Astrocyte (in vitro differentiated cells and primary cell): ENCODE data around the gene PPP2R2D. TPM values are rescaled to one million over a fixed set of nuclear protein-coding genes. Genes with fewer than 3 reads are reported as not detected.
"Not testable (repeated sequence)": the region's sequence is repeated elsewhere in the genome, so short reads cannot be mapped to it uniquely, and the experiment has no call there.

Experiments used
- DNase-seq: peaks from one replicate; pipeline ENCODE4 v3.0.0-alpha.2; 2010; ENCODE audit warnings: low read depth
- FAIRE-seq: peaks from 2 replicates; lab custom pipeline; 2011; peaks lifted over from hg19 to GRCh38; lab: Jason Lieb, UNC
- H2AFZ ChIP-seq: 2 replicates; pipeline ENCODE4 v1.6.0; 2012; ENCODE audit warnings: low read depth, low read length, inconsistent platforms
- H3K27ac ChIP-seq: 2 replicates; pipeline ENCODE4 v1.5.1; 2011; ENCODE audit warnings: low read depth, low read length, inconsistent platforms
- H3K27me3 ChIP-seq: 2 replicates; pipeline ENCODE4 v1.6.0; 2011; ENCODE audit warnings: low read length, inconsistent platforms; ENCODE audit not compliant: insufficient read depth
- H3K36me3 ChIP-seq: 2 replicates; pipeline ENCODE4 v1.5.1; 2011; ENCODE audit warnings: low read length, inconsistent platforms; ENCODE audit not compliant: insufficient read depth
- H3K4me1 ChIP-seq: 2 replicates; pipeline ENCODE4 v1.5.1; 2011; ENCODE audit warnings: low read length, inconsistent platforms; ENCODE audit not compliant: insufficient read depth
- H3K4me2 ChIP-seq: 2 replicates; pipeline ENCODE4 v1.6.0; 2012; ENCODE audit warnings: low read length, inconsistent platforms
- H3K4me3 ChIP-seq: 2 replicates; pipeline ENCODE4 v1.5.1; 2011; ENCODE audit warnings: low read depth, mild to moderate bottlenecking, low read length, inconsistent platforms; ENCODE audit not compliant: insufficient read depth
- H3K79me2 ChIP-seq: 2 replicates; pipeline ENCODE4 v1.6.0; 2012; ENCODE audit warnings: mild to moderate bottlenecking, low read length, inconsistent platforms; ENCODE audit not compliant: insufficient read depth
- H3K9ac ChIP-seq: 2 replicates; pipeline ENCODE4 v1.6.0; 2012; ENCODE audit warnings: mild to moderate bottlenecking, low read length, inconsistent platforms
- H3K9me3 ChIP-seq: 2 replicates; pipeline ENCODE4 v1.5.1; 2012; ENCODE audit warnings: low read depth, mild to moderate bottlenecking, low read length, inconsistent platforms; ENCODE audit not compliant: insufficient read depth
- H4K20me1 ChIP-seq: 2 replicates; pipeline ENCODE4 v1.6.0; 2012; ENCODE audit warnings: low read length, inconsistent platforms; ENCODE audit not compliant: insufficient read depth
- H3K27ac Mint-ChIP-seq: one replicate; pipeline ENCODE4 v1.8.0; 2021; ENCODE audit warnings: mild to moderate bottlenecking, mixed read lengths; ENCODE audit not compliant: unreplicated experiment
- H3K27me3 Mint-ChIP-seq: one replicate; pipeline ENCODE4 v1.8.0; 2021; ENCODE audit warnings: low read depth, mixed read lengths; ENCODE audit not compliant: unreplicated experiment
- H3K36me3 Mint-ChIP-seq: one replicate; pipeline ENCODE4 v1.8.0; 2021; ENCODE audit warnings: low read depth, mixed read lengths; ENCODE audit not compliant: unreplicated experiment
- H3K4me1 Mint-ChIP-seq: one replicate; pipeline ENCODE4 v1.8.0; 2021; ENCODE audit warnings: low read depth, mixed read lengths; ENCODE audit not compliant: unreplicated experiment
- H3K4me3 Mint-ChIP-seq: one replicate; pipeline ENCODE4 v1.8.0; 2021; ENCODE audit warnings: mild to moderate bottlenecking, moderate library complexity, mixed read lengths; ENCODE audit not compliant: unreplicated experiment
- H3K9me3 Mint-ChIP-seq: one replicate; pipeline ENCODE4 v1.8.0; 2021; ENCODE audit warnings: mild to moderate bottlenecking, mixed read lengths; ENCODE audit not compliant: unreplicated experiment
- EZH2 ChIP-seq: IDR thresholded peaks from 2 replicates; pipeline ENCODE4 v1.6.1; 2012; ENCODE audit warnings: mild to moderate bottlenecking, low read length, inconsistent platforms; ENCODE audit not compliant: insufficient read depth
- total RNA-seq: library from RNA; stranded (reverse); gene quantifications from 2 replicates; pipeline ENCODE4 v1.2.1, GENCODE V29; 2021
- TF ChIP-seq, protein P1 (sequence below): IDR thresholded peaks from 2 replicates; pipeline ENCODE4 v1.5.1; 2011; ENCODE audit warnings: low read depth, mild to moderate bottlenecking, inconsistent platforms, low read length, moderate library complexity; ENCODE audit not compliant: insufficient read depth

The PPP2R2D gene
- total RNA-seq, 1 donor from 2014 or later: 32.5 TPM

DNA sequence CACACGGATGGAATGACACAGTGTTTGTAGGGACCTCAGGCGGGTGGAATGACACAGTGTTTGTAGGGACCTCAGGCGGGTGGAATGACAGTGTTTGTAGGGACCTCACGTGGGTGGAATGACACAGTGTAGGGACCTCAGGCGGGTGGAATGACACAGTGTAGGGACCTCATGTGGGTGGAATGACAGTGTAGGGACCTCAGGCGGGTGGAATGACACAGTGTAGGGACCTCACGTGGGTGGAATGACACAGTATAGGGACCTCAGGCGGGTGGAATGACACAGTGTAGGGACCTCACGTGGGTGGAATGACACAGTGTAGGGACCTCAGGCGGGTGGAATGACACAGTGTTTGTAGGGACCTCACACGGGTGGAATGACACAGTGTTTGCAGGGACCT is 16.7 kb downstream of the PPP2R2D start:
- not testable (repeated sequence) for H3K27ac ChIP-seq, FAIRE-seq, H3K4me1 ChIP-seq, H2AFZ ChIP-seq, H3K27me3 ChIP-seq, H3K4me3 Mint-ChIP-seq, H3K36me3 ChIP-seq, H3K9me3 ChIP-seq, H3K4me2 ChIP-seq, H3K27me3 Mint-ChIP-seq, DNase-seq, H3K9me3 Mint-ChIP-seq, H3K4me3 ChIP-seq, H3K36me3 Mint-ChIP-seq, H3K27ac Mint-ChIP-seq, H3K9ac ChIP-seq
- Histone ChIP-seq H4K20me1 (peaks cover 78% of the 10 kb centered on the region), H3K79me2 (peaks cover 92% of the 10 kb centered on the region)
- H3K4me1 Mint-ChIP-seq: peaks cover 15% of the 10 kb centered on the region

DNA sequence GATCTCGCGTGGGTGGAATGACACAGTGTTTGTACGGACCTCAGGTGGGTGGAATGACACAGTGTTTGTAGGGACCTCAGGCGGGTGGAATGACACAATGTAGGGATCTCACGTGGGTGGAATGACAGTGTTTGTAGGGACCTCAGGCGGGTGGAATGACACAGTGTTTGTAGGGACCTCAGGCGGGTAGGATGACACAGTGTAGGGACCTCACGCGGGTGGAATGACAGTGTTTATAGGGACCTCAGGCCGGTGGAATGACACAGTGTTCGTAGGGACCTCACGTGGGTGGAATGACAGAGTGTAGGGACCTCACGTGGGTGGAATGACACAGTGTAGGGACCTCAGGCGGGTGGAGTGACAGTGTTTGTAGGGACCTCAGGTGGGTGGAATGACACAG is 18.7 kb downstream of the PPP2R2D start:
- not testable (repeated sequence) for H3K9ac ChIP-seq, H3K27ac ChIP-seq, H3K4me3 Mint-ChIP-seq, H3K9me3 Mint-ChIP-seq, H3K9me3 ChIP-seq, H3K4me2 ChIP-seq, H3K27me3 ChIP-seq, DNase-seq, H3K4me3 ChIP-seq, H3K4me1 ChIP-seq, H3K27ac Mint-ChIP-seq, H3K27me3 Mint-ChIP-seq, FAIRE-seq, H3K36me3 ChIP-seq, H3K36me3 Mint-ChIP-seq, H2AFZ ChIP-seq
- peaks cover 93% of the 10 kb centered on the region for H3K79me2 ChIP-seq
- H3K4me1 Mint-ChIP-seq: peaks cover 11% of the 10 kb centered on the region
- H4K20me1 ChIP-seq: peaks cover 75% of the 10 kb centered on the region

DNA sequence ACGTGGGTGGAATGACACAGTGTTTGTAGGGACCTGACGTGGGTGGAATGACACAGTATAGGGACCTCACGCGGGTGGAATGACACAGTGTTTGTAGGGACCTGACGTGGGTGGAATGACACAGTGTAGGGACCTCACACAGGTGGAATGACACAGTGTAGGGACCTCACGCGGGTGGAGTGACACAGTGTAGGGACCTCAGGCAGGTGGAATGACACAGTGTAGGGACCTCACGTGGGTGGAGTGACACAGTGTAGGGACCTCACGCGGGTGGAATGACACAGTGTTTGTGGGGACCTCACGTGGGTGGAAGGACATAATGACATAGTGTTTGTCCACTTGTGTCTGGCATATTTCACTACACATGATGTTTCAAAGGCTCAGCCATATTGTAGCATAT is 19.3 kb downstream of the PPP2R2D start:
- no peak overlapping the region for H3K27ac Mint-ChIP-seq

More for the DNA sequence above, 19.3 kb downstream of the PPP2R2D start:
- H3K27me3 ChIP-seq: no peaks in the 10 kb centered on the region
- TF ChIP-seq, protein P1, sequence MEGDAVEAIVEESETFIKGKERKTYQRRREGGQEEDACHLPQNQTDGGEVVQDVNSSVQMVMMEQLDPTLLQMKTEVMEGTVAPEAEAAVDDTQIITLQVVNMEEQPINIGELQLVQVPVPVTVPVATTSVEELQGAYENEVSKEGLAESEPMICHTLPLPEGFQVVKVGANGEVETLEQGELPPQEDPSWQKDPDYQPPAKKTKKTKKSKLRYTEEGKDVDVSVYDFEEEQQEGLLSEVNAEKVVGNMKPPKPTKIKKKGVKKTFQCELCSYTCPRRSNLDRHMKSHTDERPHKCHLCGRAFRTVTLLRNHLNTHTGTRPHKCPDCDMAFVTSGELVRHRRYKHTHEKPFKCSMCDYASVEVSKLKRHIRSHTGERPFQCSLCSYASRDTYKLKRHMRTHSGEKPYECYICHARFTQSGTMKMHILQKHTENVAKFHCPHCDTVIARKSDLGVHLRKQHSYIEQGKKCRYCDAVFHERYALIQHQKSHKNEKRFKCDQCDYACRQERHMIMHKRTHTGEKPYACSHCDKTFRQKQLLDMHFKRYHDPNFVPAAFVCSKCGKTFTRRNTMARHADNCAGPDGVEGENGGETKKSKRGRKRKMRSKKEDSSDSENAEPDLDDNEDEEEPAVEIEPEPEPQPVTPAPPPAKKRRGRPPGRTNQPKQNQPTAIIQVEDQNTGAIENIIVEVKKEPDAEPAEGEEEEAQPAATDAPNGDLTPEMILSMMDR: no peak
- TF ChIP-seq EZH2: no peak
- H3K9me3 ChIP-seq: no peaks in the 10 kb centered on the region
- Mint-ChIP-seq H3K4me3 (no peak overlapping the region), H3K9me3 (no peaks in the 10 kb centered on the region), H3K36me3 (no peaks in the 10 kb centered on the region), H3K27me3 (no peaks in the 10 kb centered on the region), H3K4me1 (peaks cover 11% of the 10 kb centered on the region)
- no peaks in the 10 kb centered on the region for H3K4me1 ChIP-seq
- DNase-seq (no peak), FAIRE-seq (no peak)
- H3K4me2 ChIP-seq: no peak overlapping the region
- no peak overlapping the region for H3K4me3 ChIP-seq
- H3K9ac ChIP-seq: no peak overlapping the region
- no peak overlapping the region for H2AFZ ChIP-seq
- peaks cover 72% of the 10 kb centered on the region for H4K20me1 ChIP-seq
- H3K27ac ChIP-seq: no peak overlapping the region
- H3K79me2 ChIP-seq: peaks cover 93% of the 10 kb centered on the region
- H3K36me3 ChIP-seq: no peaks in the 10 kb centered on the region
